Activated T-cell treated with anti-CD3 and anti-CD28 coated beads for 4 hours (primary cell): ENCODE data around the gene NRXN3.

ENCODE experiments used
- DNase-seq: peaks from one replicate; pipeline ENCODE4 v3.0.0-alpha.2; 2020

The NRXN3 gene

DNA sequence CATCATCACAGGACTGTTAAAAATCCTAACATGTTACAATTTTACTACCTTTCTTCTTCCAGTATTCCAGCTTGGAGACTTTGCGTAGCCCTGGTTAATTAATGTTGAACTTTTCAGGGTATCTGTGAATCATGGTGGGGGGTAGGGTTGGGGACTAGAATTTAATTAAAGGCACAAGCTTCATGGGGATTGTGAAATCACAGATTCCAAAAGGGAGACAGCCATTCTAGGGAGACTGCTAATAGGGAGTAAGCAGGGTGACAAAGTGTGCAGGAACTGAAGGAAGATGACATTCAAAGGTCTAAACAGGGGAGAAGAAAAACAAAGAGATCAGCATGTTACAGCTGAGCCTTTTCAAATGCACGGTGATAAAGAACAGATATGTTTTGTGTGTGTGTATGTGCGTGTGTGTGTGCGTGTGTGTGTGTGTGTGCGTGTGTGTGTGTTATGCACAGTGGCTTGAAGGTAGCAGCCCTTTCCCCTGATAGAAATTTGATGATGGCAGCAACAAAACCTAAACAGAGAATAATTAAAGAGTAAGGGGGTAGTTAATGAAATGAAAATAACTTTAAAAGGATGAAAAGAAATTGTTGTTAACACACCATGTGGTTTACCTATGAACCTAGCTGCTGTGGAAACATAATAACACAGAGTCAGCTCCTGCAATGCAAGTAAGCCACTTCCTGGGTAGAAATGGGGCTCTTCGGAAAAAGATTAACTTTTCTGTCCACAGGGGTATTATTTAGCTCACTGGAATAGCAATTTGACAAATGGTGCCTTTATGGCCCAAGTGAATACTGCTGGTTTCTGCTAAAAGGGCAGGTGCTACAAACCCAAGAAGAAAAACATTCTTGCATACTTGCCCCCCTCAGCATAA, 1459.5 kb downstream of the NRXN3 start:
- no peak for DNase-seq

GRCh38 chr14:79630288-79630960, 1460.3 kb downstream of the NRXN3 start:
- no peak for DNase-seq

- DNase-seq = no peak
These were observed 1461.1 kb downstream of the NRXN3 start for GRCh38 chr14:79631276-79631675.

GRCh38 chr14:79638672-79639266, 1468.6 kb downstream of the NRXN3 start:
- no peak for DNase-seq

DNA sequence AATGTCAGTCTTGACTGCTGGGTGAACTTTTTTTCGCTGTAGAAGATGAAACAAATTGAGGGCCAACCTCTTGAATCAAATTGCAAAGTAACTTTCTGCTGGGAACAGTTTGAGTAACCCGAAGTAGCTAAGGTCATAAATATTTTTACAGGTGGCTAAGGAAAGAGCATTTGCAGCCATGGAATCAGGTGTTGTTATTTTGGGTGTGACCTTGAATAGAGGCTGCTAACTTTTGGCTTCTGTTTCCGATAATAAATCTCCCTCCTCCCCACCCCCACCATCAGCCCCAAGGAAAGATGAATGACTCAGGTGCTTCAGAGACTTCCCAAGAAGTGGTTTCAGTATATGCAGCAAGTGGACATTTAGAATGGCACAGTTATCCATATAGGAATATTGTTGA, 1469.4 kb downstream of the NRXN3 start:
- no peak for DNase-seq

DNA sequence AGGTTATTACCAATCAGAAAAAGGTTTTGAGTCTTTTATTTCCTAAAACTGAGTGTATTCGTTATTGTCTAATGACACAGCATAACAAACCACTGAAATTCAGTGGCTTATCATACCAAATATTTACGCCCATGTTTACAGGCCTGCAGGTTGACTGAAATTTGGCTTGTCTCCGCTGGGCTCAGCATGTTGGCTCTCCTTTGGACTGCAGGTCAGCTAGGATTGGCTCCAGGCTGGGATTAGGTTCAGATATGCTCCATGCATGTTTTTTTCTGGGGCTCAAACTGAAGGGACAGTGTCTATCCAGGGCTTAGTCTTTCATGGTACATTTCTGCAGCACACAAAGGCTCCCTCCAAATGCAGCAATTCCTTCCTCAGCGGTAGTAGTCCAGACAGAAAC, 1471.2 kb downstream of the NRXN3 start:
- no peak for DNase-seq

DNA sequence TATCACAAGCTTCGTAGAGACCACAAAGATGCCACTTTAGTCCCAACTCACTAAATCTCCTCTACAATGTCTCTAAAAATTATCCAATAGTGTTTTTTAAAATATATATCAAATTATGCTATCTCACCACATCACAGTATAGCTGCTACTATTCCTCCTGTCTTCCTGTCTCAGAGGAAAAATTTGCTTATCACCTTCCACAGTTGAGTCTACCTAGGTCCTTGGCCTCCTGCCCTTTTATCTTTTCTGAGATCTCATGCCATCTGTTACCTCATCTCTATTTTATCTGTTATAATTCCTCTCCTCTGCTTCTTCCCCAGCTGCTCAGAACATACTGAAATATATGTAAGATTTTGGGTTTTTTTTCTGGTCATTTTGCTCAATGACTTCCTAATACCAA, 1473.0 kb downstream of the NRXN3 start:
- no peak for DNase-seq

DNA sequence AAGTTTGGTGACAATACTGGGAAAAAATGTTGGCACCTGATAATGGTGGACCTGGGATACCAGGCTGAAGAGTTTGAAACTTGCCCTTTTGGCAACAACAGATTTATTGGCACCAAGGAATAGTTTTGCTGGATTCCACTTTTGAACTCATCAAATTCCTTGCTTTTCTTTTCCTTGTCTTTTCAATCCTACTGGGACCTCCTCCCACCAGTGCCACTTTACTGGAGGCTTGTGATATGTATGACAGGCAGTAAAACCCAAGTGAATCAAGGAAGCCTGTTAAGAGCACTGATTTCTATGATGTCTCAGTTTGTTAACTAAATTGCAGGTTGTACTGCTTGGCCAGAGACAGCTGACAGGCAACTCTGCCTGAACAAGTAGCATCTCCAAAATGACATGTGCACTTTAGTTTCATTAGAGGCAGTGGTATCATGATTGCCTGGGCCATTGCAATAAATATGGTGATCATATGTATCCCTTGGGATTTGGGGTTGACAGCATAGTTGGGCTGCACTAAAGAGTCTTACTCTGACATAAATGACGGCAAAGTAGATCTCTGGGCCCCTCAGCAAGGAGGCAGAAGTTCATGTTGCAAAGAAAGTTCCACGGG, 1475.7 kb downstream of the NRXN3 start:
- no peak for DNase-seq

DNA sequence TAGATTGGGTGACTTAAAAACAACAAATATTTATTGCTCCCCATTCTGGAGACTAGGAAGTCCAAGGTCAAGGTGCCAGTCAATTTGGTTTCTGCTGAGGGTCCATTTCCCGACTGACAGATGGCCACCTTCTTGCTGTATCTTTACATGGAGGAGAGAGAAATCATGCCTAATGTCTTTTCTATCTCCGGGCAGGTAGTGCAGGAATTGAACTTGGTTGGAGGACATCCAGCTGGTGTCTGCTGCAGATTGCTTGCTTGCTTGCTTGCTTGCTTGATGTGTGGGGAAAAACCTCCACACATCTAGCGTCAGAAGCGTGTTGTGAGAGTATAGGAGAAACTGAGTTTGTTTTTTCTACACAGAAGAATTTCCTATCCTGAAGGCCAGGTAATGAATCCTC, 1479.7 kb downstream of the NRXN3 start:
- no peak for DNase-seq

DNA sequence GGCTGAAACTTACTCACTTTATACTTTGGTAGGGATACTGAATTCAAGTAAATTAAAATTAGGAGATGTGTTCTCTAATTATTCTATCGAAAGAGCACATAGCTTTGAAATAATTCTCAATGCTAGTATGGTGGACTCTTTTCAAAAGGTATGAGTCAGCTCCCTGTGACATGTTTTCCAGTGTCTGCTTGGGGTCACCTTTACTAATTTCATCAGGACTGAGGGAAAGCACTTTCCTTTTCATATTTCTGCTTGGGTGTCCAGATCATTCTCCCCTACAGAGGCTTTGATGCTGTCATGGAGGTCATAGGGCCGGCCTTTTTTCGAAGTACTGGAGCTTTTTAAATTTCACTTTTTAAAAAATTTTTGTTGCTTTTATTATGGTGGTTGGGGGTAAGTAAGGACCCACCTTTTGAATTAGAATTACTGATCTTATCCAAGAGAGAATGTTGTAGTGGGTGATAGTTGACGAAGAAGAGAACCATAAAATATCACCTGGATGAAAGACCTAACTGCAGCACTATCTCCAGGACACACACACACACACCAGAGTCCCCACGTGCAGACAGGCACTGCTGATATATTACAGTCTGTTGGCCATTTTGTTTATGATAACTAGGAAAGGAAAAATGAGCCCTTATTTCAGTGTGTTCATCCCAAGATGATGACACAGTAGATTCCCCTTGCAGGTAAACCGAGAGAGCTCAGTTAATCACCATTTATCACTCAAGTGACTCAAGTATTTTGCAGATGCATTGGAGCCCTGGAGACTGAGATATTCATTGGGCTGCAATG, 1482.5 kb downstream of the NRXN3 start:
- no peak for DNase-seq

- DNase-seq = no peak
These were observed 1485.9 kb downstream of the NRXN3 start for GRCh38 chr14:79656056-79656455.

GRCh38 chr14:79656496-79656895, 1486.3 kb downstream of the NRXN3 start:
- DNase-seq = no peak

GRCh38 chr14:79658221-79658620, 1488.0 kb downstream of the NRXN3 start:
- no peak for DNase-seq

DNA sequence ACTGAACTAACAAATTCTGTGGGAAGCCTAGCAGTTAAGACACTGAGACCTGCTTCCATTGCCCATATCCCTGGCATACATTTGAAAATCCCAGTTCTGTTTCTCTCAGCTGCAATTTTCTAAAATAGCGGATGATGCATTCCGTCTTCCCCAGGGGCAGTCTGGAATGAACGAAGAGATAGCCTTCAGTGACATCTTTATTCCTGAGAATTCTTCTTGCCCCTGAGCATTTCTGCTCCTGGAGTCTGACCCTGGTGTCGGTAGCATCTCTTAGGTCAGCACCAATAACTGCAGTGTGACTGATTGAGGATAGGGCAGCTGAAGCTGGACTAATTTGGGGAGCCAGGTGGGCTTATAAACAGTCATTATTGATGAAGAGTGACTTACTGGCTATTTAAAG, 1488.6 kb downstream of the NRXN3 start:
- DNase-seq = no peak

GRCh38 chr14:79660053-79660939, 1490.1 kb downstream of the NRXN3 start:
- DNase-seq = no peak

- DNase-seq = no peak
These were observed 1491.6 kb downstream of the NRXN3 start for GRCh38 chr14:79661752-79662151.

DNA sequence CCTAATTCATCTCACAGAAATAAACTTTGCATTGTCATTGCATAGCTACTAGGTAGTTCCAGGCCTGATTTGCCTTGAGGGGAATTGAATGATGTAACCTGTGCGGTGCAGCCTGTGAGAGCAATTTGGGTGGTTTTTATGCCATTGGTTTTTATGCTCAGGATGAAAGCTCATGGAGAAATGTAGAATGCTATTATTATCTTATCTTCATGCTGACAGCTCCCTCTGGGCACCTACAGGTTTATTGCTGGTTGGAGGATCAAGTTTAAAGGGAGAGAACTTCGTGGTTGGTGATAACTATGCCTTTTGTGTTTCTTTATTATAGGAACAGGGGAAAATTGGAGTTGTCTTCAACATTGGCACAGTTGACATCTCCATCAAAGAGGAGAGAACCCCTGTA, 1493.3 kb downstream of the NRXN3 start:
- no peak for DNase-seq

DNA sequence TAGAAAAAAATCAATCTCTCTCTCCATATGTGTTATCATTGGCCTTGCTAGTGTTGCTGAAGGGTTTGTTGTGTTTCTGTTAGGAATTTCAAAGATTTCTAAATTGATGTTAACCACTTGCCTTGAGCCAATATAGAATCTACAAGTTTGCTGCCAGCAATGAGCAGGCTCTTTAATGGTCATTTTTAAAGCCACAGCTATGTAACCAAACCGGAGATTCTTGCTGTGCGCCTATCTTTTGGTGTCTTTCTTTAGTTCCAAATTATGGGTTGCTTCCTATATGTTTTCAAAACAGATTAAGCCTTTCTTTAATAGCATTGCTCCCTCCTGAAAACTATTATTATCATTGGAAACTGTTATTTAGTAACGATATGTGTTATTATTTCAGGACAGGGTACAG, 1495.4 kb downstream of the NRXN3 start:
- no peak for DNase-seq

DNA sequence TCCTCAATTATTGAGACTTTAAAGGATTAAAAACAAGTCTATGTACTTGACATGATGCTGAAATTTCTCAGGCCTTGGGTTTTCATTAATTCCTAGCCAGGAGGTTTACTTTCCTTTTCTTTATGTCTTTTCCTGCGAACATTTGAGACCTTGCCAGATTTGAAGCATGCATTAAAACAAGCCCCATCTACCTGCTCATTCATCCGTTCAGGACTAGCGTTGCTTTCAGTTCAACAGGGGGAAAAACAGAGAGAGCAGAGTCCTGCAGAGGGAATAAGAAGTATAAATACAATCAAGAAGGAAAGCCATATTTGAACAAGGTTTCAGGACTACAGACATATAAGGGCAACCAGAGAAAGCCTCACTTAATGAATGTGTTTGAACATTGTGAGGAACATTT, 1498.8 kb downstream of the NRXN3 start:
- no peak for DNase-seq

DNA sequence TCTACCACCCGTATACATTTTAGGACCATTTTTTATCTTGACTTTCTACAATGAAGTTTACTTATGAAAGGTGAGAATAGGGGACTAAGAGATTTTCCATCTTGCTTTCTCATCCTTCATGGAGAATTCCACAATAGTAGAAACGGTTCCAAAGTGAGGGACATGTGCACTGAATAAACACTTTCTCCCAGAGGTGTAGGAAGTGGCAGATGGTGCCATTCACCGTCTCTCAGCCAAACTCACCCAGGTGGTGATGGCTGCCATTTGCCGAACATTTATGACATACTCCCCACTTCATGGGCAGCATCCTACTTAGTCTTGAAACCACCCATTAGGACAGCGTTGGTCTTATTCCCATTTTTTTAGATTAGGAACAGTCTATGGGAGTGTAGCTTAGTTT, 1500.6 kb downstream of the NRXN3 start:
- DNase-seq = no peak

DNA sequence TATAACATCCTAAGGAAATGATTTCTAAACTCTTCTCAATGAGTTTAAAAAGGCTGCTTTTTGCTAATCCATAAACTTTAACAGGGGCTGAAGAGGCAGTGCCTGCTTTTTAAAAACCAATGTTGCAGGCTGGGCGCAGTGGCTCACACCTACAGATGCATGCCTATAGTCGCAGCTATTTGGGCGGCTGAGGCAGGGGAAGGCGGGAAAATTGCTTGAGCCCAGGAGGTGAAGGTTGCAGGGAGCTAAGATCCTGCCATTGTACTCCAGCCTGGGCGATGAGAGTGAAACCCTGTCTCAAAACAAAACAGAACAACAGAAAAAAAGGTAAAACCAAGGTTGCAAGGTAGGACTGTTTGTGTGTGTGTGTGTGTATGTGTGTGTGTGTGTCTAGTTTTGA, 1509.9 kb downstream of the NRXN3 start:
- DNase-seq = no peak

DNA sequence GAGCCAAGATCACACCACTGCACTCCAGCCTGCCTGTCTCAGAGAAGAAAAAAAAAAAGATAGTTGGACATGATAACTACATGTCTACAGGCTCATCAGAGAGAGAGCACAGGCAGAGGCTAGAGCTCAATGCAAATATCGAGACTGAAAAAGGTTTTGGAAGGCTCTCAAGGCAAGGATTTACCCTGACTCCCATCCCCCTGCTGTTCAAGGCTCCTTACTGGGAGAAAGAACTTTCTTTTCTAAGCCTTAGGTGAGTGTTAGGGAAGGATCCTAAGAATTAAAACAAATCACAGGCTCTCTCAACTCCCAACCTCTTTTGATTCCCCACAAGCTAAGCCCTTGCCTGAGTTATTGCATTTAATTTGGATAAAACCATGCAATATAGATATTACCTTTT, 1516.0 kb downstream of the NRXN3 start:
- DNase-seq = no peak
